ENCODE data around the gene SOX9.
A peak's percentile ranks its signal among the peaks of the same experiment; 100 is the strongest.

Gene SOX9

DNA sequence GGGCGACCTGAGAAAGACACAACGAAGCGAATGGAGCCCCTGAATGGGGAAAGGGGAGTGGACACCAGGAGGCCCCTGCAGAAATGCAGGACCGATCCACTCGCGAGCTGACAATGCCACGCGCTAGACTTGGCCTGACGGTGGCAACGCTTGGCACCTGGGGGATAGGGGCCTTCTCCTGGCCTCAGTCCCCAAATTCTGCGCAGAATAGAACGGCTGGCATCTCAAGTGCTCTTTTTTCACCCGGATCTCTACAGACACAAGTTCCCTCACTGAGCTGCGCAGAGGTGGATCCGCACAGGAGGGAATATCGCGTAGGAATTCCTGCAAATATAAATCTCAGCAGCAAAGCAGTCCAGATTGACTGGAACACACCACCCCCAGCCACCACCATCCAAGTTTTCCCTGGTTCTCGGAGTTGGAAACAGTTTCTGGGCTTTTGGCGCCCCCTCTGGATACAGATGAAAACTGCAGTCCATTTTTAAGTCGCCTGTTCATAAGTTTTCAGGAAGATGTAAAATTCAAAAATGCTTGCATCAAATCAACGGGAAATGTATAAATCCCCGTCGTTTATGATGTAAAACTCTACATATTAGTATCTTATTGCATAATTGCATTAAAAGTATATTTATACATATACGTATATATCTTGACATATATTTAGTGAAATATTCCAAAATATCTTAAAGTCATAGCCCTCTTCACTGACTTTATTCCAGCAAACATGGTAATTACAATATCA lies 2.3 kb upstream of the SOX9 start:
- Histone ChIP-seq H3K4me3 (ENCODE audit: low read length in 2 of 2) (peak overlapping the region; percentile 67 to 72), H3K4me1 (ENCODE audit: control insufficient read depth in 2 of 2, insufficient read depth in 2 of 2, low read length in 2 of 2) (peaks cover 13 to 26% of the 10 kb centered on the region in 2 donors), H3K27ac (ENCODE audit: low read depth in 2 of 2, low read length in 2 of 2) (no peak overlapping the region), H3K36me3 (ENCODE audit: control insufficient read depth in 2 of 2, insufficient read depth in 2 of 2, low read length in 2 of 2) (peaks cover 0 to 6% of the 10 kb centered on the region in 2 donors), H3K9me3 (ENCODE audit: control insufficient read depth in 2 of 2, low read length in 2 of 2) (no peaks in the 10 kb centered on the region), H3K27me3 (ENCODE audit: control insufficient read depth in 2 of 2, insufficient read depth in 2 of 2, low read length in 2 of 2) (peaks cover 21 to 23% of the 10 kb centered on the region in 2 donors), H3K9ac (ENCODE audit: low read depth in 1 of 2, low read length in 2 of 2) (peak overlapping the region in 1 of 2 donors; percentile 64)

DNA sequence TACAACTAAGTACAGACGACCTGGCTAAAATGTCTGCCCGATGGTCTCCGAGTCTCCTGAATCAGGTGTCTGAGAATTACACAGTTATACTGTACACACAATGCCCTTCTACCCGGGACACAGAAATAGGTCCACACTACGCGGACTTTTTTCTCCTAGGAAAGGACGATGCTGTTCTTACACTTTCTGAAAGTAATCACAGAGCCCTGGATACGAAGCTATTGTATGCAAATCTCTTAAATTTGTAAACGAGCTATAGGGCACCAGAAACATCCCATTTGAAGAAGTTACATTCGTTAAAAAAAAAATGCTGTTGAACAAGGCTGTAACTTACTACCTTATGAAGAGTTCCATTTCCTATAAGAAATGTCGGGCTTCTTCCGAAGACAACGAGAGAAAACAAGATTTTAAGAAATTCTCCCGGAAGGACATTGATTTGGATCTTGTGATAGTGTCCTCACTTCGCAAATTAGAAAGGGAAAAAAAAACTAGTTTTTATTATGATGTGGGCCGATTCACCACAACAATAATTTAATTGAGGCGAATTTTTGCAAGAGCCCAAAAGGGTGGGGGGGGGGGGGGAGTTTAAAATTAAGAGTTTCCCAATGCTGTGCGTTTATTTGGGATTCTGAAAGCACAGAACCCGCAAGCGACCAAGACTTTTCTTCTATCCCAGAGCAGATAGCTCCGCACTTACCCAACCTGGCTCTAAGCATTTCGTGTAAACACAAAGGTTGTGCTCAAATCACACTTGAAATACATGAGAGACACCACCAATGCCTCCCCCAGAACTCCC lies 1.5 kb upstream of the SOX9 start:
- Histone ChIP-seq H3K27me3 (ENCODE audit: control insufficient read depth in 2 of 2, insufficient read depth in 2 of 2, low read length in 2 of 2) (peaks cover 21 to 23% of the 10 kb centered on the region in 2 donors), H3K9ac (ENCODE audit: low read depth in 1 of 2, low read length in 2 of 2) (peak overlapping the region; percentile 26 to 83), H3K4me1 (ENCODE audit: control insufficient read depth in 2 of 2, insufficient read depth in 2 of 2, low read length in 2 of 2) (peaks cover 13 to 29% of the 10 kb centered on the region in 2 donors), H3K27ac (ENCODE audit: low read depth in 2 of 2, low read length in 2 of 2) (peak overlapping the region; percentile 77 to 83), H3K9me3 (ENCODE audit: control insufficient read depth in 2 of 2, low read length in 2 of 2) (no peaks in the 10 kb centered on the region), H3K4me3 (ENCODE audit: low read length in 2 of 2) (peak overlapping the region; percentile 72 to 81), H3K36me3 (ENCODE audit: control insufficient read depth in 2 of 2, insufficient read depth in 2 of 2, low read length in 2 of 2) (peaks cover 0 to 6% of the 10 kb centered on the region in 2 donors)

DNA sequence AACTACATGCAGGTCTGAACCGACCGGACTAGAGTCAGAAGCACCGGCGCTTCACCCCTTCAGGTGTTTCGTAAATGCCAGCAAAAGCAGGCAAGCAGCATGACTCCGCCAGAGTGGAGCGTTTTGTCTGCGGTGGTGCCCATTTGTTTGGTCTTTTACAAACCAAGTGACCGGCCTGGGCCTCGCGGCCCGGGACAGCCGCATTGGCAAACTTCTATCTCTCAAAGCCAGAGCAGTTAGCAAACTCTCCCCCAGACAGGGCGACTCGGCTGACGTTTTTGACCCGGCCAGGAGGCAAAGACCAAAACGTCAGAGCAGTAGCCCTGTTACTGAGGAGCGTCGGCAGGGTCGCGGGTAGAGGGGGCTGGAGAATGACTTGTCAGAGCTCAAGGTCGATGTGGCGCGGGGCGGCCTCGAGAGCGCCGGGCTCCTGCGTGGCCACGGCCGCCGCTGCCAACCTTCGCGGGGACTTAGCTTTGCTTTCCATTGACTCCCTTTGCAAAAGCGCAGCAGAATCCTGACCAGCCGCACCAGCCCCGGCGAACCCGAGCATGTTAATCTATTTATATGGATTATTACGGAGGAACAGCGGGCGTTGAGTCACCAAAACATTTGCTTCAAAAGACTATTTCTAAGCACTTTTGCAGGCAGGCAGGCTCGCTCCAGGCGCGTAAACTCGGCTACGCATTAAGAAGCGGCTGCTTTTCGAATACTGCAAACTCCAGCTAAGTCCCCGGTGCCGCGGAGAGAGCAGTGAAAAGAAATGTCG lies 763 bp upstream of the SOX9 start:
- H3K4me1 ChIP-seq (ENCODE audit: control insufficient read depth in 2 of 2, insufficient read depth in 2 of 2, low read length in 2 of 2): peaks cover 13 to 36% of the 10 kb centered on the region in 2 donors
- H3K36me3 ChIP-seq (ENCODE audit: control insufficient read depth in 2 of 2, insufficient read depth in 2 of 2, low read length in 2 of 2): peaks cover 0 to 6% of the 10 kb centered on the region in 2 donors
- H3K27me3 ChIP-seq (ENCODE audit: control insufficient read depth in 2 of 2, insufficient read depth in 2 of 2, low read length in 2 of 2): peaks cover 21 to 23% of the 10 kb centered on the region in 2 donors
- H3K9ac ChIP-seq (ENCODE audit: low read depth in 1 of 2, low read length in 2 of 2): peak overlapping the region; percentile 65 to 83
- peak overlapping the region; percentile 72 to 81 for H3K4me3 ChIP-seq (ENCODE audit: low read length in 2 of 2)
- peak overlapping the region; percentile 77 to 83 for H3K27ac ChIP-seq (ENCODE audit: low read depth in 2 of 2, low read length in 2 of 2)
- H3K9me3 ChIP-seq (ENCODE audit: control insufficient read depth in 2 of 2, low read length in 2 of 2): no peaks in the 10 kb centered on the region

DNA sequence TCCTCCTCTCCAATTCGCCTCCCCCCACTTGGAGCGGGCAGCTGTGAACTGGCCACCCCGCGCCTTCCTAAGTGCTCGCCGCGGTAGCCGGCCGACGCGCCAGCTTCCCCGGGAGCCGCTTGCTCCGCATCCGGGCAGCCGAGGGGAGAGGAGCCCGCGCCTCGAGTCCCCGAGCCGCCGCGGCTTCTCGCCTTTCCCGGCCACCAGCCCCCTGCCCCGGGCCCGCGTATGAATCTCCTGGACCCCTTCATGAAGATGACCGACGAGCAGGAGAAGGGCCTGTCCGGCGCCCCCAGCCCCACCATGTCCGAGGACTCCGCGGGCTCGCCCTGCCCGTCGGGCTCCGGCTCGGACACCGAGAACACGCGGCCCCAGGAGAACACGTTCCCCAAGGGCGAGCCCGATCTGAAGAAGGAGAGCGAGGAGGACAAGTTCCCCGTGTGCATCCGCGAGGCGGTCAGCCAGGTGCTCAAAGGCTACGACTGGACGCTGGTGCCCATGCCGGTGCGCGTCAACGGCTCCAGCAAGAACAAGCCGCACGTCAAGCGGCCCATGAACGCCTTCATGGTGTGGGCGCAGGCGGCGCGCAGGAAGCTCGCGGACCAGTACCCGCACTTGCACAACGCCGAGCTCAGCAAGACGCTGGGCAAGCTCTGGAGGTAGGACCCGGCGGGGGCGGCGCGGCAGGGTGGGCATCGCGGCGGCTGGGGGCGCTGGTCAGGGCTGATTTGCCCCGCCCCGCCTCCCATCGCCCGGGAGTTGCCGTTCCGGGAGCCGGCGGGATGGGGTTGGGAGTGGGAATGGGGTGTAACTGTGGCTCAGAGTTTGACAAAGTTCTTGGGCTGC lies 567 bp downstream of the SOX9 start:
- peaks cover 16 to 39% of the 10 kb centered on the region in 2 donors for H3K4me1 ChIP-seq (ENCODE audit: control insufficient read depth in 2 of 2, insufficient read depth in 2 of 2, low read length in 2 of 2)
- H3K9ac ChIP-seq (ENCODE audit: low read depth in 1 of 2, low read length in 2 of 2): peak overlapping the region; percentile 84 to 92
- H3K27me3 ChIP-seq (ENCODE audit: control insufficient read depth in 2 of 2, insufficient read depth in 2 of 2, low read length in 2 of 2): peaks cover 14 to 23% of the 10 kb centered on the region in 2 donors

DNA sequence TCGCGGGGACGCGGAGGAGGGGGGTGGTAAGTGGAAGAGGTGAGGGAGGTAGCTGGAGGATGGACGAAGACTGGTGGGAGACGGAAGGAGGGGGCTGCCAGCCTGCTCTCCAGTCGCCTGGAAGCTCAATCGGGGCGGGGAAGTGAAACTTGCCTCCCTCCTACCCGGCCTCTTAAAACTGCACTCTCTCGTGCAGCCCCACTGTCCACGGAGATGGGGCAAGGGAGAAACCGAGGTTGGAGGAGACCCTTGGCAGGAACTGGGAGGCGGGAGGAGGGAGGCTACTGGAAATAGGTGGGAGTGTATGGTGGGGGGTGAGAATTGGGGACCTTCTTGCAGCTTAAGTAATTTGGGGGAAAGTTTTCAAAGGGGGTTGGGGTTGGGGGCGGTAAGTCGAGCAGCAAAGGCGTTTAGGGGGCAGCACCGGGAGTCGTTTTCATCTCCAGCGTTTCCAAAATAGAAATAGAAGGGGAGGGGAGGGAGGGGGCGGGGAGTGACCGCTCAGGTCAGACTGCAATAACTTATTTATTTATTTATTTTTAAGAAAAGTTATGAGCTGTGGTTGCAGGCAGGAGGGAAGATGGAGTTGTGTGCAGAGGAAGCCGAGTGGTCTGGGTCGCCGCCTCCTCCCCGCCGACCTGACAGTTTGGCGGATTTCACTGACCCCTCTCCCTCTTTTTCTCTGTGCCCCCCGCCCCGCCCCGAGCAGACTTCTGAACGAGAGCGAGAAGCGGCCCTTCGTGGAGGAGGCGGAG lies 1.4 kb downstream of the SOX9 start:
- Histone ChIP-seq H3K4me1 (ENCODE audit: control insufficient read depth in 2 of 2, insufficient read depth in 2 of 2, low read length in 2 of 2) (peaks cover 13 to 42% of the 10 kb centered on the region in 2 donors), H3K4me3 (ENCODE audit: low read length in 2 of 2) (peak overlapping the region; percentile 81 to 83), H3K27me3 (ENCODE audit: control insufficient read depth in 2 of 2, insufficient read depth in 2 of 2, low read length in 2 of 2) (peaks cover 9 to 16% of the 10 kb centered on the region in 2 donors), H3K9ac (ENCODE audit: low read depth in 1 of 2, low read length in 2 of 2) (peak overlapping the region; percentile 68 to 92), H3K27ac (ENCODE audit: low read depth in 2 of 2, low read length in 2 of 2) (peak overlapping the region; percentile 72 to 82), H3K9me3 (ENCODE audit: control insufficient read depth in 2 of 2, low read length in 2 of 2) (no peaks in the 10 kb centered on the region), H3K36me3 (ENCODE audit: control insufficient read depth in 2 of 2, insufficient read depth in 2 of 2, low read length in 2 of 2) (peaks cover 0 to 6% of the 10 kb centered on the region in 2 donors)

More for the DNA sequence above, 567 bp downstream of the SOX9 start:
- Histone ChIP-seq H3K27ac (ENCODE audit: low read depth in 2 of 2, low read length in 2 of 2) (peak overlapping the region; percentile 72 to 82), H3K36me3 (ENCODE audit: control insufficient read depth in 2 of 2, insufficient read depth in 2 of 2, low read length in 2 of 2) (peaks cover 0 to 6% of the 10 kb centered on the region in 2 donors), H3K9me3 (ENCODE audit: control insufficient read depth in 2 of 2, low read length in 2 of 2) (no peaks in the 10 kb centered on the region), H3K4me3 (ENCODE audit: low read length in 2 of 2) (peak overlapping the region; percentile 81 to 83)

DNA sequence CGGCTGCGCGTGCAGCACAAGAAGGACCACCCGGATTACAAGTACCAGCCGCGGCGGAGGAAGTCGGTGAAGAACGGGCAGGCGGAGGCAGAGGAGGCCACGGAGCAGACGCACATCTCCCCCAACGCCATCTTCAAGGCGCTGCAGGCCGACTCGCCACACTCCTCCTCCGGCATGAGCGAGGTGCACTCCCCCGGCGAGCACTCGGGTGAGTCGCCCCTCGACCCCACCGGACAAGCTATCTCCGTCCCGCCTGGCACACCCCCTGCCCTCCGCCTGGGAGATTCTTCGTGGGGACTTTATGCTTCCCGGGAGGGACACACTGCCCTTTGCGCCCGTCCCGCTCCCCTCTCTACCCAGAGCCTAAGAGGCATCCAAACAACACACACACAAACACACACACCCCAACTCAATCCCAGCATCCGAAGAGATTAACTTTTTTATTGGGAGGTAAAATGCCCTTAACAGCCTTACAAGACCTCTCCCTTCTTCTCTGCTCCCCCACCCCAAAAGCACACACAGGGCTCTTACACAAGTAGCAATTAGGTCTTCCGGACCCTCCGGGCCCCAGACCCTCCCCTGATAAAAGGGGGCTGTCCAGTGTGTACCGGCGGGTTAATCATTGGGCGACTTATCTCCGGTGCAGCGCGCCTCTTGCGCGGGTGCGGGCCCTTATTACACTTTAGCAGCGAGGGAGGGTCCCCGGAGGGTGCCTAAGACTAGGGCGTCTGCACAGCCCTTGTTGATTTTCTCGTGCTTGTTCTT lies 2.1 kb downstream of the SOX9 start:
- Histone ChIP-seq H3K9me3 (ENCODE audit: control insufficient read depth in 2 of 2, low read length in 2 of 2) (no peaks in the 10 kb centered on the region), H3K27ac (ENCODE audit: low read depth in 2 of 2, low read length in 2 of 2) (peak overlapping the region; percentile 61 to 82), H3K9ac (ENCODE audit: low read depth in 1 of 2, low read length in 2 of 2) (peak overlapping the region; percentile 32 to 92), H3K27me3 (ENCODE audit: control insufficient read depth in 2 of 2, insufficient read depth in 2 of 2, low read length in 2 of 2) (peaks cover 8 to 9% of the 10 kb centered on the region in 2 donors), H3K4me3 (ENCODE audit: low read length in 2 of 2) (peak overlapping the region; percentile 81 to 83), H3K4me1 (ENCODE audit: control insufficient read depth in 2 of 2, insufficient read depth in 2 of 2, low read length in 2 of 2) (peaks cover 12 to 35% of the 10 kb centered on the region in 2 donors), H3K36me3 (ENCODE audit: control insufficient read depth in 2 of 2, insufficient read depth in 2 of 2, low read length in 2 of 2) (peaks cover 0 to 6% of the 10 kb centered on the region in 2 donors)

DNA sequence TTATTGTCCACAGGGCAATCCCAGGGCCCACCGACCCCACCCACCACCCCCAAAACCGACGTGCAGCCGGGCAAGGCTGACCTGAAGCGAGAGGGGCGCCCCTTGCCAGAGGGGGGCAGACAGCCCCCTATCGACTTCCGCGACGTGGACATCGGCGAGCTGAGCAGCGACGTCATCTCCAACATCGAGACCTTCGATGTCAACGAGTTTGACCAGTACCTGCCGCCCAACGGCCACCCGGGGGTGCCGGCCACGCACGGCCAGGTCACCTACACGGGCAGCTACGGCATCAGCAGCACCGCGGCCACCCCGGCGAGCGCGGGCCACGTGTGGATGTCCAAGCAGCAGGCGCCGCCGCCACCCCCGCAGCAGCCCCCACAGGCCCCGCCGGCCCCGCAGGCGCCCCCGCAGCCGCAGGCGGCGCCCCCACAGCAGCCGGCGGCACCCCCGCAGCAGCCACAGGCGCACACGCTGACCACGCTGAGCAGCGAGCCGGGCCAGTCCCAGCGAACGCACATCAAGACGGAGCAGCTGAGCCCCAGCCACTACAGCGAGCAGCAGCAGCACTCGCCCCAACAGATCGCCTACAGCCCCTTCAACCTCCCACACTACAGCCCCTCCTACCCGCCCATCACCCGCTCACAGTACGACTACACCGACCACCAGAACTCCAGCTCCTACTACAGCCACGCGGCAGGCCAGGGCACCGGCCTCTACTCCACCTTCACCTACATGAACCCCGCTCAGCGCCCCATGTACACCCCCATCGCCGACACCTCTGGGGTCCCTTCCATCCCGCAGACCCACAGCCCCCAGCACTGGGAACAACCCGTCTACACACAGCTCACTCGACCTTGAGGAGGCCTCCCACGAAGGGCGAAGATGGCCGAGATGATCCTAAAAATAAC lies 3.0 kb downstream of the SOX9 start:
- H3K27me3 ChIP-seq (ENCODE audit: control insufficient read depth in 2 of 2, insufficient read depth in 2 of 2, low read length in 2 of 2): peaks cover 2 to 3% of the 10 kb centered on the region in 2 donors
- H3K4me1 ChIP-seq (ENCODE audit: control insufficient read depth in 2 of 2, insufficient read depth in 2 of 2, low read length in 2 of 2): peaks cover 7 to 29% of the 10 kb centered on the region in 2 donors
- peak overlapping the region; percentile 48 to 82 for H3K27ac ChIP-seq (ENCODE audit: low read depth in 2 of 2, low read length in 2 of 2)
- H3K9me3 ChIP-seq (ENCODE audit: control insufficient read depth in 2 of 2, low read length in 2 of 2): no peaks in the 10 kb centered on the region
- peak overlapping the region; percentile 81 to 83 for H3K4me3 ChIP-seq (ENCODE audit: low read length in 2 of 2)
- H3K36me3 ChIP-seq (ENCODE audit: control insufficient read depth in 2 of 2, insufficient read depth in 2 of 2, low read length in 2 of 2): peaks cover 0 to 6% of the 10 kb centered on the region in 2 donors
- H3K9ac ChIP-seq (ENCODE audit: low read depth in 1 of 2, low read length in 2 of 2): peak overlapping the region in 1 of 2 donors; percentile 92

DNA sequence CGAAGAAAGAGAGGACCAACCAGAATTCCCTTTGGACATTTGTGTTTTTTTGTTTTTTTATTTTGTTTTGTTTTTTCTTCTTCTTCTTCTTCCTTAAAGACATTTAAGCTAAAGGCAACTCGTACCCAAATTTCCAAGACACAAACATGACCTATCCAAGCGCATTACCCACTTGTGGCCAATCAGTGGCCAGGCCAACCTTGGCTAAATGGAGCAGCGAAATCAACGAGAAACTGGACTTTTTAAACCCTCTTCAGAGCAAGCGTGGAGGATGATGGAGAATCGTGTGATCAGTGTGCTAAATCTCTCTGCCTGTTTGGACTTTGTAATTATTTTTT lies 3.6 kb downstream of the SOX9 start:
- Histone ChIP-seq H3K4me1 (ENCODE audit: control insufficient read depth in 2 of 2, insufficient read depth in 2 of 2, low read length in 2 of 2) (peaks cover 7 to 29% of the 10 kb centered on the region in 2 donors), H3K9me3 (ENCODE audit: control insufficient read depth in 2 of 2, low read length in 2 of 2) (no peaks in the 10 kb centered on the region), H3K36me3 (ENCODE audit: control insufficient read depth in 2 of 2, insufficient read depth in 2 of 2, low read length in 2 of 2) (peaks cover 0 to 6% of the 10 kb centered on the region in 2 donors), H3K9ac (ENCODE audit: low read depth in 1 of 2, low read length in 2 of 2) (peak overlapping the region in 1 of 2 donors; percentile 92), H3K27ac (ENCODE audit: low read depth in 2 of 2, low read length in 2 of 2) (peak overlapping the region; percentile 48 to 58), H3K27me3 (ENCODE audit: control insufficient read depth in 2 of 2, insufficient read depth in 2 of 2, low read length in 2 of 2) (peaks cover 0 to 3% of the 10 kb centered on the region in 2 donors), H3K4me3 (ENCODE audit: low read length in 2 of 2) (peak overlapping the region; percentile 50 to 81)
